Activated B cell treated with CpG ODN at 0.5 μM for 24 hours (primary cell): ENCODE data around the gene GUSB. TPM values are rescaled to one million over a fixed set of nuclear protein-coding genes. Genes with fewer than 3 reads are reported as not detected.
"Not testable (repeated sequence)": the region's sequence is repeated elsewhere in the genome, so short reads cannot be mapped to it uniquely, and the experiment has no call there.

ENCODE experiments used
- ATAC-seq: fragments of 200-7000 bp; cut with Tn5 transposase; one replicate; pipeline ENCODE4 v1.10.0; 2021; ENCODE audit warnings: low read depth, mild to moderate bottlenecking, moderate library complexity
- CTCF ChIA-PET: fragments of 350-600 bp; sonication (Branson Sonifier 250); formaldehyde crosslinking; loops from one replicate; lab custom pipeline; 2021; ENCODE audit warnings: antibody characterized with exemption; lab: Charles Lee
- POLR2A ChIA-PET: fragments of 350-600 bp; sonication (Branson Sonifier 250); formaldehyde crosslinking; loops from one replicate; lab custom pipeline; 2021; ENCODE audit warnings: antibody characterized with exemption; lab: Charles Lee
- DNase-seq: peaks from one replicate; pipeline ENCODE4 v3.0.0; 2022
- H3K27ac Mint-ChIP-seq: one replicate; pipeline ENCODE4 v1.8.0; 2020; ENCODE audit warnings: mixed read lengths
- H3K27me3 Mint-ChIP-seq: one replicate; pipeline ENCODE4 v1.8.0; 2021; ENCODE audit warnings: mixed read lengths
- H3K36me3 Mint-ChIP-seq: one replicate; pipeline ENCODE4 v1.8.0; 2021; ENCODE audit warnings: low read depth, mixed read lengths
- H3K4me1 Mint-ChIP-seq: one replicate; pipeline ENCODE4 v1.8.0; 2021; ENCODE audit warnings: mixed read lengths
- H3K4me3 Mint-ChIP-seq: one replicate; pipeline ENCODE4 v1.8.0; 2020; ENCODE audit warnings: mild to moderate bottlenecking, mixed read lengths
- H3K9me3 Mint-ChIP-seq: one replicate; pipeline ENCODE4 v1.8.0; 2020; ENCODE audit warnings: mixed read lengths
- intact Hi-C: fragments of 100-400 bp; cut with micrococcal nuclease; formaldehyde crosslinking; loops from one replicate; pipeline ENCODE4 v1.15.1; 2024
- total RNA-seq: library from RNA; stranded (reverse); gene quantifications from 2 replicates; pipeline ENCODE4 v1.2.3, GENCODE V29; 2022
- TF ChIP-seq, protein P1 (sequence below): fragments of 200-600 bp; IDR thresholded peaks from one replicate; pipeline ENCODE4 v1.8.0; 2022; ENCODE audit warnings: antibody characterized with exemption, mild to moderate bottlenecking

The GUSB gene
- total RNA-seq, 1 donor from 2014 or later: 40.8 TPM

- H3K36me3 Mint-ChIP-seq: peaks cover 33% of the 10 kb centered on the region
- ChIA-PET CTCF (no interaction called here), POLR2A (no interaction called here)
- H3K27ac Mint-ChIP-seq: no peak overlapping the region
- no peaks in the 10 kb centered on the region for H3K4me1 Mint-ChIP-seq
- H3K27me3 Mint-ChIP-seq: no peaks in the 10 kb centered on the region
- ATAC-seq (no peak), DNase-seq (no peak)
- intact Hi-C loops: no loop called here
- TF ChIP-seq, protein P1, sequence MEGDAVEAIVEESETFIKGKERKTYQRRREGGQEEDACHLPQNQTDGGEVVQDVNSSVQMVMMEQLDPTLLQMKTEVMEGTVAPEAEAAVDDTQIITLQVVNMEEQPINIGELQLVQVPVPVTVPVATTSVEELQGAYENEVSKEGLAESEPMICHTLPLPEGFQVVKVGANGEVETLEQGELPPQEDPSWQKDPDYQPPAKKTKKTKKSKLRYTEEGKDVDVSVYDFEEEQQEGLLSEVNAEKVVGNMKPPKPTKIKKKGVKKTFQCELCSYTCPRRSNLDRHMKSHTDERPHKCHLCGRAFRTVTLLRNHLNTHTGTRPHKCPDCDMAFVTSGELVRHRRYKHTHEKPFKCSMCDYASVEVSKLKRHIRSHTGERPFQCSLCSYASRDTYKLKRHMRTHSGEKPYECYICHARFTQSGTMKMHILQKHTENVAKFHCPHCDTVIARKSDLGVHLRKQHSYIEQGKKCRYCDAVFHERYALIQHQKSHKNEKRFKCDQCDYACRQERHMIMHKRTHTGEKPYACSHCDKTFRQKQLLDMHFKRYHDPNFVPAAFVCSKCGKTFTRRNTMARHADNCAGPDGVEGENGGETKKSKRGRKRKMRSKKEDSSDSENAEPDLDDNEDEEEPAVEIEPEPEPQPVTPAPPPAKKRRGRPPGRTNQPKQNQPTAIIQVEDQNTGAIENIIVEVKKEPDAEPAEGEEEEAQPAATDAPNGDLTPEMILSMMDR: no peak
- no peaks in the 10 kb centered on the region for H3K9me3 Mint-ChIP-seq
- H3K4me3 Mint-ChIP-seq: no peak overlapping the region
Observed at GRCh38 chr7:65951837-65952578, 30.0 kb downstream of the GUSB start.

- Mint-ChIP-seq H3K27me3 (no peaks in the 10 kb centered on the region), H3K4me1 (no peaks in the 10 kb centered on the region), H3K4me3 (no peak overlapping the region), H3K36me3 (peaks cover 1% of the 10 kb centered on the region), H3K27ac (no peak overlapping the region), H3K9me3 (no peaks in the 10 kb centered on the region)
- ATAC-seq: no peak
- TF ChIP-seq, protein P1: no peak
- ChIA-PET CTCF (no interaction called here), POLR2A (no interaction called here)
- intact Hi-C loops: no loop called here
- no peak for DNase-seq
Observed at GRCh38 chr7:65946904-65947303, 35.1 kb downstream of the GUSB start.

- H3K4me1 Mint-ChIP-seq, ATAC-seq, H3K9me3 Mint-ChIP-seq, H3K27ac Mint-ChIP-seq, intact Hi-C loops, H3K4me3 Mint-ChIP-seq, H3K36me3 Mint-ChIP-seq, DNase-seq, POLR2A ChIA-PET, CTCF ChIA-PET, H3K27me3 Mint-ChIP-seq: not testable (repeated sequence)
Observed at GRCh38 chr7:65945787-65946186, 36.2 kb downstream of the GUSB start.

GRCh38 chr7:65938336-65938895, 43.6 kb downstream of the GUSB start:
- TF ChIP-seq, protein P1: no peak
- no peak for ATAC-seq
- no peaks in the 10 kb centered on the region for H3K27me3 Mint-ChIP-seq
- H3K36me3 Mint-ChIP-seq: peaks cover 23% of the 10 kb centered on the region
- DNase-seq: no peak
- CTCF ChIA-PET: no interaction called here
- no peaks in the 10 kb centered on the region for H3K9me3 Mint-ChIP-seq
- POLR2A ChIA-PET: no interaction called here
- no peaks in the 10 kb centered on the region for H3K4me1 Mint-ChIP-seq
- H3K27ac Mint-ChIP-seq: no peak overlapping the region
- H3K4me3 Mint-ChIP-seq: no peak overlapping the region
- intact Hi-C loops: no loop called here

- no peaks in the 10 kb centered on the region for H3K9me3 Mint-ChIP-seq
- H3K27me3 Mint-ChIP-seq: no peaks in the 10 kb centered on the region
- H3K4me1 Mint-ChIP-seq: peaks cover 2% of the 10 kb centered on the region
- intact Hi-C loops: no loop called here
- POLR2A ChIA-PET: no interaction called here
- no peak for ATAC-seq
- CTCF ChIA-PET: no interaction called here
- no peak for DNase-seq
- H3K4me3 Mint-ChIP-seq: no peak overlapping the region
- H3K27ac Mint-ChIP-seq: no peak overlapping the region
- H3K36me3 Mint-ChIP-seq: peaks cover 23% of the 10 kb centered on the region
- TF ChIP-seq, protein P1: no peak
Observed at GRCh38 chr7:65937296-65937695, 44.7 kb downstream of the GUSB start.
